AG04449 (cell line): ENCODE measurements around the gene PRR23E.

Experiments
- CTCF ChIA-PET: fragments of 350-600 bp; formaldehyde crosslinking; extraction: SDS; loops from one replicate; lab custom pipeline; 2021; ENCODE audit warnings: antibody characterized with exemption; lab: Yijun Ruan, JAX
- POLR2A ChIA-PET: fragments of 400-600, 350-600 bp; formaldehyde crosslinking; extraction: SDS; loops from one replicate; lab custom pipeline; 2020; ENCODE audit warnings: antibody characterized with exemption, inconsistent platforms; lab: Yijun Ruan, JAX
- DNase-seq: peaks from one replicate; pipeline ENCODE4 v3.0.0-alpha.2; 2010; ENCODE audit warnings: low read depth, low spot score
- H3K4me3 ChIP-seq: 2 replicates; pipeline ENCODE4 v1.5.1; 2011; ENCODE audit warnings: low read depth, mild to moderate bottlenecking, control low read depth, low read length
- CTCF ChIP-seq: IDR thresholded peaks from one replicate; pipeline ENCODE4 v1.5.1; 2011; ENCODE audit warnings: mild to moderate bottlenecking, moderate library complexity, low read length, control low read depth, inconsistent platforms; ENCODE audit not compliant: insufficient read depth; ENCODE audit errors: missing control alignments

Gene PRR23E

GRCh38 chr3:127235706-127236105 is 42.8 kb downstream of the PRR23E start:
- no peak for DNase-seq
- no peak overlapping the region for H3K4me3 ChIP-seq
- no peak for TF ChIP-seq CTCF
- POLR2A ChIA-PET: no interaction called here
- CTCF ChIA-PET: no interaction called here

GRCh38 chr3:127237835-127238234 is 44.9 kb downstream of the PRR23E start:
- H3K4me3 ChIP-seq: no peak overlapping the region
- ChIA-PET CTCF (interaction anchor here (1.4 kb wide), 1 partner anchor 17 kb away, joined by 3 read pairs; no protein-coding TSS in a partner anchor), POLR2A (no interaction called here)
- no peak for DNase-seq
- no peak for TF ChIP-seq CTCF

GRCh38 chr3:127238602-127239001 is 45.7 kb downstream of the PRR23E start:
- POLR2A ChIA-PET: no interaction called here
- H3K4me3 ChIP-seq: no peak overlapping the region
- CTCF ChIA-PET: interaction anchor here (1.4 kb wide), 1 partner anchor 16 kb away, joined by 3 read pairs; no protein-coding TSS in a partner anchor
- DNase-seq: no peak
- no peak for TF ChIP-seq CTCF

GRCh38 chr3:127247292-127247691 is 54.4 kb downstream of the PRR23E start:
- H3K4me3 ChIP-seq: no peak overlapping the region
- no peak for DNase-seq
- no peak for TF ChIP-seq CTCF
- ChIA-PET POLR2A (no interaction called here), CTCF (no interaction called here)
